Activated CD4-positive, alpha-beta T cell treated with anti-CD3 and anti-CD28 coated beads, Interleukin-2, Interleukin-6, amounts not matched to agents 100 ng/mL and 50 ng/mL, durations not matched to agents 16 hours and 8 hours (primary cell): ENCODE measurements around the gene FBXO42.
"Not testable (repeated sequence)": the region's sequence is repeated elsewhere in the genome, so short reads cannot be mapped to it uniquely, and the experiment has no call there.

Experiments used
- DNase-seq: peaks from one replicate; pipeline ENCODE4 v3.0.0-alpha.2; 2020

The FBXO42 gene

GRCh38 chr1:16371725-16372124 lies 19.4 kb upstream of the FBXO42 start:
- peak; percentile 78 for DNase-seq

- no peak for DNase-seq
Observed at GRCh38 chr1:16369821-16370220, 17.5 kb upstream of the FBXO42 start.

GRCh38 chr1:16367968-16368890 lies 15.9 kb upstream of the FBXO42 start:
- DNase-seq: no peak

GRCh38 chr1:16367258-16367967 lies 15.1 kb upstream of the FBXO42 start:
- DNase-seq: peak; percentile 91

- peak; percentile 98 for DNase-seq
Observed at GRCh38 chr1:16366722-16367257, 14.5 kb upstream of the FBXO42 start, which contains the start of gene SZRD1. TSS of gene SZRD1 (plus strand) at chr1:16367242. CDS start at chr1:16367258, 16 bp downstream.

GRCh38 chr1:16365146-16365498 lies 12.8 kb upstream of the FBXO42 start:
- DNase-seq: not testable (repeated sequence)

- no peak for DNase-seq
Observed at GRCh38 chr1:16356867-16357266, 4.6 kb upstream of the FBXO42 start.

- no peak for DNase-seq
Observed at GRCh38 chr1:16354619-16355018, 2.3 kb upstream of the FBXO42 start.

GRCh38 chr1:16352842-16353535 lies 709 bp upstream of the FBXO42 start:
- DNase-seq: no peak

GRCh38 chr1:16351456-16351993 lies 755 bp downstream of the FBXO42 start:
- peak; percentile 20 for DNase-seq

GRCh38 chr1:16349847-16350406 lies 2.4 kb downstream of the FBXO42 start:
- no peak for DNase-seq

GRCh38 chr1:16348414-16349182 lies 3.7 kb downstream of the FBXO42 start:
- no peak for DNase-seq

GRCh38 chr1:16343276-16343675 lies 9.0 kb downstream of the FBXO42 start:
- DNase-seq: not testable (repeated sequence)

GRCh38 chr1:16342331-16343062 lies 9.8 kb downstream of the FBXO42 start:
- no peak for DNase-seq

- no peak for DNase-seq
Observed at GRCh38 chr1:16340673-16341072, 11.6 kb downstream of the FBXO42 start.

- no peak for DNase-seq
Observed at GRCh38 chr1:16338961-16339360, 13.3 kb downstream of the FBXO42 start.

- no peak for DNase-seq
Observed at GRCh38 chr1:16334655-16335340, 17.5 kb downstream of the FBXO42 start.

- DNase-seq: no peak
Observed at GRCh38 chr1:16326833-16327404, 25.4 kb downstream of the FBXO42 start.

- no peak for DNase-seq
Observed at GRCh38 chr1:16324456-16324890, 27.8 kb downstream of the FBXO42 start.
